OCI-LY1 (cell line): ENCODE results near the gene NECAB2.

Experiments used
- EZH2 ChIP-seq: fragments of 200-600 bp; sonication (generic), shearing (Covaris generic); IDR thresholded peaks from 2 replicates; pipeline ENCODE4 v1.8.0; 2017; ENCODE audit warnings: borderline replicate concordance, mixed run types, mild to moderate bottlenecking, antibody characterized with exemption, low read length, moderate library complexity, mixed read lengths
- TF ChIP-seq, protein P1 (sequence below): fragments of 200-600 bp; sonication (generic), shearing (Covaris generic); IDR thresholded peaks from 2 replicates; pipeline ENCODE4 v1.5.1; 2017; ENCODE audit warnings: mild to moderate bottlenecking, antibody characterized with exemption, low read length, moderate library complexity, mixed read lengths

DNA sequence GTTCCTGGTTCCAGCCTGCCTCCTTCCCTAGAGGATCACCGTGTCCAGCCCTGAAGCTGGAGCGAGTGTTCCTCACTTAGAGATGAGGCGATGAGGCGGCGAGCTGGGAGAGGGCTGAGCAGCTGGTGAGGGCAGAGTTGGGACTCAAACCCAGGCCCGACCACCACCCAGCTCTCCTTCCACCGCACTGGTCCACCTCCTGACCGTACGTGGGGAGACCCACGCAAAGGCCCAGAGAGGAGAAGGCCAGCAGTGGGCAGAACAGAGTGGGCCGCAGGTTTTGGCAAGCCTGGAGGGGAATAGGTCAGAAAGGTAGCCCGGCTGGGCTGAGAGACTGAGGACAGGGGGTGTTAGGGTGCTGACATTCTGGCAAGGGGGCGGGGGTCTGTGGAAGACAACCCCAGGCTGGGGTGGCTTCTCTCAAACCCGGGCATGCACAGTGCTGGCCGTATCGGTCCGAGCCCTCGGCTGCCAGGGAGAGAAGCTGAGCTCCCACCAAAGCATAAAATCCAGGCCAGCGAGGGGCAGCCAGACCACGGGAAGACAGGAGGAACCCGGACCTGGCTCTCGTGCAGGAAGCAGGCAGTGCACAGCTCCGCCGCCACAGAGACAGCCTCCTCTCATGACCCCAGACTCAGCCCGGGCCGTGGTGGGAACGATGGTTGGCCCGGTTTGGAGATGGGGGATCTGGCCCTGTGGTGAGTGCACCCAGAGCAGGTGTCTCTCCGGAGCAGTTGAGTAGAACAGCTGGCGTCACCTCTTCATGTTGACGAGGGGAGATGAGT is 44.3 kb upstream of the NECAB2 start:
- TF ChIP-seq, protein P1, sequence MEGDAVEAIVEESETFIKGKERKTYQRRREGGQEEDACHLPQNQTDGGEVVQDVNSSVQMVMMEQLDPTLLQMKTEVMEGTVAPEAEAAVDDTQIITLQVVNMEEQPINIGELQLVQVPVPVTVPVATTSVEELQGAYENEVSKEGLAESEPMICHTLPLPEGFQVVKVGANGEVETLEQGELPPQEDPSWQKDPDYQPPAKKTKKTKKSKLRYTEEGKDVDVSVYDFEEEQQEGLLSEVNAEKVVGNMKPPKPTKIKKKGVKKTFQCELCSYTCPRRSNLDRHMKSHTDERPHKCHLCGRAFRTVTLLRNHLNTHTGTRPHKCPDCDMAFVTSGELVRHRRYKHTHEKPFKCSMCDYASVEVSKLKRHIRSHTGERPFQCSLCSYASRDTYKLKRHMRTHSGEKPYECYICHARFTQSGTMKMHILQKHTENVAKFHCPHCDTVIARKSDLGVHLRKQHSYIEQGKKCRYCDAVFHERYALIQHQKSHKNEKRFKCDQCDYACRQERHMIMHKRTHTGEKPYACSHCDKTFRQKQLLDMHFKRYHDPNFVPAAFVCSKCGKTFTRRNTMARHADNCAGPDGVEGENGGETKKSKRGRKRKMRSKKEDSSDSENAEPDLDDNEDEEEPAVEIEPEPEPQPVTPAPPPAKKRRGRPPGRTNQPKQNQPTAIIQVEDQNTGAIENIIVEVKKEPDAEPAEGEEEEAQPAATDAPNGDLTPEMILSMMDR = no peak
- TF ChIP-seq EZH2 = no peak
